IPS-11a (cell line): ENCODE results near the gene FGD2.

Experiments
- H3K4me3 ChIP-seq: one replicate; pipeline ENCODE4 v1.5.1; 2013; ENCODE audit warnings: low read depth, low read length, control low read depth

FGD2 gene, protein sequence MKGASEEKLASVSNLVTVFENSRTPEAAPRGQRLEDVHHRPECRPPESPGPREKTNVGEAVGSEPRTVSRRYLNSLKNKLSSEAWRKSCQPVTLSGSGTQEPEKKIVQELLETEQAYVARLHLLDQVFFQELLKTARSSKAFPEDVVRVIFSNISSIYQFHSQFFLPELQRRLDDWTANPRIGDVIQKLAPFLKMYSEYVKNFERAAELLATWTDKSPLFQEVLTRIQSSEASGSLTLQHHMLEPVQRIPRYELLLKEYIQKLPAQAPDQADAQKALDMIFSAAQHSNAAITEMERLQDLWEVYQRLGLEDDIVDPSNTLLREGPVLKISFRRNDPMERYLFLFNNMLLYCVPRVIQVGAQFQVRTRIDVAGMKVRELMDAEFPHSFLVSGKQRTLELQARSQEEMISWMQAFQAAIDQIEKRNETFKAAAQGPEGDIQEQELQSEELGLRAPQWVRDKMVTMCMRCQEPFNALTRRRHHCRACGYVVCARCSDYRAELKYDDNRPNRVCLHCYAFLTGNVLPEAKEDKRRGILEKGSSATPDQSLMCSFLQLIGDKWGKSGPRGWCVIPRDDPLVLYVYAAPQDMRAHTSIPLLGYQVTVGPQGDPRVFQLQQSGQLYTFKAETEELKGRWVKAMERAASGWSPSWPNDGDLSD

DNA sequence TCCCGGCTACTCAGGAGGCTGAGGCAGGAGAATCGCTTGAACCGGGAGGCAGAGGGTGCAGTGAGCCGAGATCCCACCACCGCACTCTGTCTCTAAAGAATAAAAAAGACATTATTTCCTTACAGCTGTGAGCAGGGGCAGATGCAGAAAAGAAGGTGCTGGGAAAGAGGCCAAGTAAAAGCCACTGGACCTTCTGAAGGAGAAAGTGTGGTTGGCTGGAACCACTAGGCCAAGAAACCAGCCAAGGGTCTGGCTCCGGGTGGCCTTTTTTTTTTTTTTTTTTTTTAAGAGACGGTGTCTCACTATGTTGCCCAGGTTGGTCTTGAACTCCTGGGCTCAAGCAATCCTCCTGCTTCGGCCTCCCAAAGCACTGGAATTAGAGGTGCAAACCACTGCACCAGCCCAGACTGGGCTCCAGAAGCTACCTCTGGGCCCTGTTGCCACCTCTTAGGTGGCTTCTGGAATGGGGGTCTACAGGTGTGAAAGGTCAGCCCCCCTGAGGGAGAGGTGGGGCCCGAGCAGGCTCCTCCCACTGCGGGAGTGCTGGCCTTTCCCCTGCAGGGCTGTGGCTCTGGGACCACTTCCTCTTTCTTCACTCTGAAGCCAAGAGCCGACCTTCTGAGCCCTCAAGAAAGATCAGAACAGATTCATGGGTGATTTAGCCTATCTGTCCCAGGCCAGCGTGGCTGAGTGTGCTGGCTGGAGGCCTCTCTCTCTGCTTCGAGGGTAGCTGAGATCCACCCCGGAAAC lies at the start of gene FGD2:
FGD2 (plus strand) TSS at position 595 of the 750 bp plus-strand sequence. CDS start 163 bp downstream, outside the sequence.
- no peak within 1 kb of the TSS for H3K4me3 ChIP-seq

DNA sequence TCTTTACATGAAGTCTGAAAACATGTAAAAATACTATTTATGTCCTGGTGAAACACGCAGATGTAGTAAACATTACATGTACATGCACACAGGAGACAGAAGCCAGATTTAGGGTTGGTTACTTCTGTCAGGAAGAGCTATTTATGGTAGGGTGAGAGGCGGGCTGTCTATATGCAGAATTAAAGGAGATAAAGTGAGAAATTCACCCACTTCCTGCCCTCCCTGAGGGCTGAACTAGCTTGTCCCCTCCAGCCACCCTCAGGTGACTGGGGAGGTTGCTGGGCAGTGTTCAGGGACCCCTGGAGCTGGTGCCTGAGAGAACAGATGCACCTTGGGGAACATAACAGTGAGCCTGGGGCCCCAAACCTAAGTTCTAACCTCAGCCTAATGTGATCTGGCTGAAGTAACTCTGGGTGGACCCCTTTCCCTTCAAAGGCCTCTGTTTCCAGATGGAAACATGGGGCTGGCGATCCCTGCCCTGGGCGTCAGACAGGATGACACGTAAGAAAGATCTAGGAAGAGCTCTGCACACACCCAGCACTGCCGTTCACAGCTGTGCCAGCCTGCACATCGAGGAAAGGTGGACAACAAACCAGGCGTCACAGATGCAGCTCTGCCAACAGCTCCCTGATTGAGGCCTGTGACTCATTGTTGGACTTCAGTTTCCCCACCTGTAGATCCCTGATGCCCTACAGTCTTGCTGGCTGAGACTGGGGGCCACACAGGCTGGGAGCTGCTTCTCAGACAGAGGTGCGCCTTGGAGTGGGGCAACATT lies 49.6 kb upstream of the FGD2 start:
- no peak overlapping the region for H3K4me3 ChIP-seq

GRCh38 chr6:36956446-36956820 lies 49.0 kb upstream of the FGD2 start:
- H3K4me3 ChIP-seq: no peak overlapping the region

DNA sequence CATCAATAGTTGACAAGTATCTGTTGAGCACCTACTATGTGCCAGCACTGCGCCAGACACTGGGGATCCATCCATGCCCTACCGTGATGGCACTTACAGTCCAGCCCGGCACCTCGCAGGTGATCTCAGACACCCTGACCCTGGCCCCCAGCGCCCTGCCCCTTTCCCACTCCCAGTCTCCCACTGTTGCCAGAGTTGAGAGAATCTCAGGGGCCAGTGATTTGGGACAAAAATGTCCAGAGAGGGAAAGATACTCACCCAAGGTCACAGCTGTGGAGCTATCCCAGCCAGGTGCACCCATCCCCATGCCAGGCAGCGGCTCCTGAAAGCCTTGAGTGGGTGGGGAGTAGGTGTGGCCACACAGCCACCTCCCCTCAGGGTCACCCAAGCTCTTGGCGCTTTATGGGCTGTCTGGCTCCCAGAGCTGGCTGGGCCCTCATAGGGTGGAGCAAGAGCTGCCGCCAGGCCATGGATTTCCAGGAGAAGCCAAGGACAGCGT lies 47.6 kb upstream of the FGD2 start:
- no peak overlapping the region for H3K4me3 ChIP-seq

- no peak overlapping the region for H3K4me3 ChIP-seq
Observed at GRCh38 chr6:36958775-36959554, 46.5 kb upstream of the FGD2 start.

DNA sequence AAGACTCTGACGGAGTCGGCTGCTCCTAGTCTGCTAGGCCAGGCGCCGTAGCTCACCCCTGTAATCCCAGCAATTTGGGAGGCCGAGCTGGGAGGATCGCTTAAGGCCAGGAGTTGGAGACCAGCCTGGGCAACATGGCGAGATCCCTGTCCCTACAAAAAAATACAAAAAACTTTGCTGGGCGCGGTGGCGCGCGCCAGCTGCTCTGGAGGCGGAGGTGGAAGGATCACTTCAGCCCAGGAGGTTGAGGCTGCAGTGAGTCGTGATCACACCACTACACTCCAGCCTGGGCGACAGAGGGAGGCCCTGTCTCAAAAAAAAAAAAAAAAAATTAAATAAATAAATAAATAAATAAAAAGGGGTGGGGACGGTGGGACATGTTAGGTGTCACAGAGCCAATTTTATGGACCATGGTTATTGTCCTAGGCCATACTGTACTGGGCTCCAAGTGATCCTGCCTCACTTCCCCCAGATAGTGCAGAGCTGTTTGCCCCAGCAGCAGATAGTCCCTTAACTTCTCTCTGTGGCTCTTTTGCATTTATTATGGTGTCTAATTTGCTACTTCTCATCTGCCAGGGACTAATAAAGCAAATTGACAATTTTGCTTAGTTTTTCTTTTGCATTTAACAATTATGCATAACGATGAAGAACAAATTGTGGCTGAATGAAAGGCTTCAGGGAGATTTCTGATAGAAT lies 45.8 kb upstream of the FGD2 start:
- H3K4me3 ChIP-seq: no peak overlapping the region

- no peak overlapping the region for H3K4me3 ChIP-seq
Observed at GRCh38 chr6:36961441-36962435, 43.7 kb upstream of the FGD2 start.

- H3K4me3 ChIP-seq: no peak overlapping the region
Observed at GRCh38 chr6:36962874-36963273, 42.6 kb upstream of the FGD2 start.

DNA sequence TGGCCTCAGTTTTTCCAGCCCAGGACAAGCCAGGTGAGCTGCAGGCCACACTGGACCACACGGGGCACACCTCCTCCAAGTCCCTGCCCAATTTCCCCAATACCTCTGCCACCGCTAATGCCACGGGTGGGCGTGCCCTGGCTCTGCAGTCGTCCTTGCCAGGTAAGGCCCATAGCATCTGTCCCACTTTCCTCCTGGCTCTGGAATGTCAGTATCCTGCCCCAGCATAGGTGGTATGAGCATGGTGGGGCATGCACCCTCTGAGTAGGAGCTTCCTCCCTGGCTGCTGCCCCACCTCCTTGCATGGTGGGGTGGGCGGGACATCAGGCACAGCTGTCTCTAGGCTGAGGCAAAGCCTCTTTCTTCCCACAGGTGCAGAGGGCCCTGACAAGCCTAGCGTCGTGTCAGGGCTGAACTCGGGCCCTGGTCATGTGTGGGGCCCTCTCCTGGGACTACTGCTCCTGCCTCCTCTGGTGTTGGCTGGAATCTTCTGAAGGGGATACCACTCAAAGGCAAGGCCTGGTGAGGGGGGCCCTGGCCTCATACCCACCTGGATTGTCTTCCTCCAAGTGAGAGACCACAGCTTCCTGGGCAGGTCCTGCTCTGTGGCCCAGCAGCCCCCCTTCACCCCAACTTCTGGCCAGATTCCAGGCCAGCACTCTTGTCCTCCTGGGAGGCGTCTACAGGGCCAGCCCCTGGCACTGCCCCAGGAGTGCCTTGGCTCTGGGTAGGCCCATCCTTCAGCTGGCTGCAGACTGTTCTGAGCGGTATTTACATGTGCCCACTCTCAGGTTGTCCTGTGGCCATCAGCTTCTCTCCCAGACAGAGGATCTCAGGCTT lies 41.8 kb upstream of the FGD2 start:
- no peak overlapping the region for H3K4me3 ChIP-seq

GRCh38 chr6:36964349-36964748 lies 41.1 kb upstream of the FGD2 start:
- H3K4me3 ChIP-seq: no peak overlapping the region

GRCh38 chr6:36964908-36965307 lies 40.5 kb upstream of the FGD2 start:
- H3K4me3 ChIP-seq: no peak overlapping the region

- H3K4me3 ChIP-seq: no peak overlapping the region
Observed at GRCh38 chr6:36967301-36967700, 38.2 kb upstream of the FGD2 start.

- no peak overlapping the region for H3K4me3 ChIP-seq
Observed at GRCh38 chr6:36967757-36968156, 37.7 kb upstream of the FGD2 start.

DNA sequence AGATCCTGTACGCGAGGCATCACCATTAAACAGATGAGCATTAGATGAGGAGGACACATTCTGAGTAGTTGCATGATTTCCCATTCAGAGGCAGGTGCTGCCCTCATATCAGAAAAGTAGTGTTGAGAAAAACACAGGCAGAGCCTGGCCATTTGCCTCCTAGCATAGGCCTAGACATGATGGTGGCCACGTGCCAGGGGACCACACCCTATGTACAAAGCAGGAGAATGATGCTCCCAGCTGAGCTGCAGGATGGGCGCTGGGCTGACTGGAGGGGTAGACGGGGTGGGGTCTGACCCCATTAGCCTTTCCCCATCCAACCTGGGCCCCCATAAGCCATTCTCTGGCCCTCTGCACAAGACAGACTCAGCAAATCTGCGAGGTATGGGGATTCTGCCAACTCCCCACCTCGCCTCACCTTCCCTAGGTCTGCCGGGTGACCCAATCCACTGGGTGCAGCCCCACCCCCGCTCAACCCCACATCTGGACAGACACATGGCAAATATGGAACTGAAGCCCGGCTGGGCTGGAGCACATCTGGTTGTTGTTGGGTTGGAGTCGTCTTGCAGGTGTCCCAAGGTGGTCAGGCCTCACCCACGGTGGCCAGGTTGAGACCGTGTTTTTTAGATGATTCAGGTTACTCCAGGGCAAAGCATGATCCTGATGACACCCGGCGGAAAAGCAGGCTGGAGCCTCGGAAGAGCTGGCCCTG lies 37.0 kb upstream of the FGD2 start:
- H3K4me3 ChIP-seq: no peak overlapping the region

- H3K4me3 ChIP-seq: no peak overlapping the region
Observed at GRCh38 chr6:36969240-36969691, 36.2 kb upstream of the FGD2 start.

DNA sequence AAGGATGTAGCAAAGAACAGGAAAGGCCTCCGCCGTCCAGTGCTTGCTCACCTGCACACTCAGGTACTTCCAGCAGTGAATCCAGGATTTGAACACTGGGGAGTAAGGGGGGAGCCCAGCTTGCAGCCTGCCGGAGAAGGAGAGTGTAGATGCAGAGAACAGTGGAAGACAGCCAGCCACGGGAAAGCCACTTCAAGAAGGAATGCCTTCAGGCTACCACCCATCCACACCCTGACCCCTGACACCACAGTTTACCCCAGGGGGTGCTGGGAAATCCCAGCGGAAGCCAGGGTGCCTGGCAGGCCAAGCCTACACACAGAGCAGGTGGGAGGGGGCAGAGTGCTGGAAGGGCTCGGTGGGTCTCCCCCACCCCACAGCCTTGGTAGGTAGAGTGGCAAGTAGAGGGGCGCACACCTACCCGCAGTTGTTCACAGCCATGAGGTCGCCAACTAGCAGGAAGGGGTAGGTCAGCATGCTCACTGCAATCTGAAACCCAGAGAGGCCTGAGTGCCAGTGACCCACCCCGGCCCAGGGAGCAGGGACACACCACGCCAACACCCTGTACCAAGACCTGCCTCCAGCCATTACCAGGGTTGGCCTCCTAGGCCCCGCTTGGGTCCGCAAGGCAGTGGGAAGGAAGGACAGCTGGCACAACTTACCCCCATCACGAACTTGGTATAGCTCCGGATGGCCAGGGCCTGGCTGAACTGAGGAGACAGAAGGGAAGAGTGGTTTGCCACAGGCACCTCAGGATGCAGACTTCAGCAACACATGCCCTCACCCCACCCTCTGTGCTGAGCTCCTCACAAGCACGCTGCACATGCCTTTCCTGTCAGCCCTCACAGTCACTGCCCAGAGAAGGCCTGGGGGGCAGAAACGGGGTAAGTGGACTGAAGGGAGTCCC lies 35.2 kb upstream of the FGD2 start:
- H3K4me3 ChIP-seq: no peak overlapping the region
